Natural killer cell (primary cell): ENCODE results near the gene AP5S1. TPM values are rescaled to one million over a fixed set of nuclear protein-coding genes. Genes with fewer than 3 reads are reported as not detected.

Experiments used
- ATAC-seq, 3 donors: fragments of 150-1000 bp in 2 of 3; fragments of 200-7000 bp in 1 of 3; cut with Tn5 transposase; 1 replicate in 1 of 3; 2 replicates in 2 of 3; pipeline ENCODE4 v1.10.0; 2021; ENCODE audit warnings: mild to moderate bottlenecking in 2 of 3, moderate library complexity in 2 of 3
- DNase-seq, 2 donors: peaks; one replicate each; pipeline versions ENCODE4 v3.0.0 to v3.0.0-alpha.2; 2013 to 2021; ENCODE audit warnings: mixed read lengths in 1 of 2
- H3K27ac ChIP-seq: one replicate; pipeline ENCODE4 v1.5.1; 2013; ENCODE audit warnings: mild to moderate bottlenecking, low read length
- H3K27me3 ChIP-seq: one replicate; pipeline ENCODE4 v1.6.1; 2013; ENCODE audit warnings: low read length; ENCODE audit not compliant: control insufficient read depth, insufficient read depth
- H3K36me3 ChIP-seq: one replicate; pipeline ENCODE4 v1.6.1; 2013; ENCODE audit warnings: low read length; ENCODE audit not compliant: control insufficient read depth, insufficient read depth
- H3K4me1 ChIP-seq: one replicate; pipeline ENCODE4 v1.6.1; 2013; ENCODE audit warnings: low read length; ENCODE audit not compliant: control insufficient read depth, insufficient read depth
- H3K4me3 ChIP-seq: one replicate; pipeline ENCODE4 v1.5.1; 2013; ENCODE audit warnings: low read length
- H3K9me3 ChIP-seq: one replicate; pipeline ENCODE4 v1.6.1; 2013; ENCODE audit warnings: low read length; ENCODE audit not compliant: control insufficient read depth, insufficient read depth
- H3K27ac Mint-ChIP-seq, 2 donors: one replicate each; pipeline ENCODE4 v1.8.0; 2022; ENCODE audit warnings: mild to moderate bottlenecking in 2 of 2, mixed read lengths in 2 of 2, moderate library complexity in 1 of 2
- H3K27me3 Mint-ChIP-seq, 2 donors: one replicate each; pipeline ENCODE4 v1.8.0; 2022; ENCODE audit warnings: low read depth in 2 of 2, mixed read lengths in 2 of 2
- H3K36me3 Mint-ChIP-seq: one replicate; pipeline ENCODE4 v1.8.0; 2022; ENCODE audit warnings: mixed read lengths
- H3K4me1 Mint-ChIP-seq, 2 donors: one replicate each; pipeline ENCODE4 v1.8.0; 2022; ENCODE audit warnings: mixed read lengths in 2 of 2
- H3K4me3 Mint-ChIP-seq: one replicate; pipeline ENCODE4 v1.8.0; 2022; ENCODE audit warnings: mild to moderate bottlenecking, moderate library complexity, mixed read lengths
- H3K9me3 Mint-ChIP-seq, 2 donors: one replicate each; pipeline ENCODE4 v1.8.0; 2022; ENCODE audit warnings: mixed read lengths in 2 of 2
- CTCF ChIP-seq: fragments of 200-600 bp; IDR thresholded peaks from one replicate; pipeline ENCODE4 v1.8.0; 2022; ENCODE audit warnings: antibody characterized with exemption
- WGBS: methylation state at CpG from one replicate; pipeline ENCODE4 v1.1.7; 2013; ENCODE audit warnings: missing lambda C conversion rate; ENCODE audit not compliant: insufficient coverage; 5-methylcytosine and 5-hydroxymethylcytosine counted together
- intact Hi-C: fragments of 100-400 bp; cut with micrococcal nuclease; formaldehyde crosslinking; loops from one replicate; pipeline ENCODE4 v1.14.2; 2022
- total RNA-seq, 4 donors: library from RNA; stranded (reverse); fragments of 120-200 nt in 1 of 4; gene quantifications; one replicate each; pipeline versions ENCODE4 v1.2.3 to v1.2.4, GENCODE V29; 2013 to 2022

The AP5S1 gene
- total RNA-seq, 3 donors from 2014 or later (not counting 1 experiment from before 2014, with no cell fraction given): 7.9 to 12.3 (median 12.1) TPM

GRCh38 chr20:3777381-3777715 is 43.0 kb upstream of the AP5S1 start:
- no peak overlapping the region for H3K27ac ChIP-seq
- WGBS: 8% methylated on average over 16 of the region's 16 CpGs
- Mint-ChIP-seq H3K9me3 (no peaks in the 10 kb centered on the region), H3K4me3 (peak overlapping the region; percentile 85), H3K4me1 (peaks cover 26 to 48% of the 10 kb centered on the region in 2 donors), H3K36me3 (no peaks in the 10 kb centered on the region), H3K27me3 (no peaks in the 10 kb centered on the region), H3K27ac (peak overlapping the region in 1 of 2 donors; percentile 74)
- DNase-seq (peak in 1 of 2 donors; percentile 44), ATAC-seq (peak; percentile 30 to 54 (median 49))
- H3K36me3 ChIP-seq: no peaks in the 10 kb centered on the region
- peaks cover 32% of the 10 kb centered on the region for H3K4me1 ChIP-seq
- no peaks in the 10 kb centered on the region for H3K9me3 ChIP-seq
- H3K4me3 ChIP-seq: peak overlapping the region; percentile 35
- intact Hi-C loops: no loop called here
- TF ChIP-seq CTCF: no peak
- H3K27me3 ChIP-seq: peaks cover 15% of the 10 kb centered on the region

- H3K27me3 Mint-ChIP-seq: no peaks in the 10 kb centered on the region
- H3K36me3 Mint-ChIP-seq: no peaks in the 10 kb centered on the region
- H3K4me1 ChIP-seq: peaks cover 32% of the 10 kb centered on the region
- intact Hi-C loops: no loop called here
- peak; percentile 73 to 78 (median 74) for ATAC-seq
- peak overlapping the region; percentile 85 for H3K4me3 Mint-ChIP-seq
- H3K27ac ChIP-seq: no peak overlapping the region
- peak in 1 of 2 donors; percentile 56 for DNase-seq
- no peaks in the 10 kb centered on the region for H3K9me3 ChIP-seq
- 3% methylated on average over 70 of the region's 70 CpGs for WGBS
- peak overlapping the region; percentile 35 for H3K4me3 ChIP-seq
- H3K27ac Mint-ChIP-seq: peak overlapping the region in 1 of 2 donors; percentile 74
- no peaks in the 10 kb centered on the region for H3K9me3 Mint-ChIP-seq
- peaks cover 26 to 48% of the 10 kb centered on the region in 2 donors for H3K4me1 Mint-ChIP-seq
- peaks cover 15% of the 10 kb centered on the region for H3K27me3 ChIP-seq
- H3K36me3 ChIP-seq: no peaks in the 10 kb centered on the region
- TF ChIP-seq CTCF: no peak
These were observed 42.4 kb upstream of the AP5S1 start for GRCh38 chr20:3777716-3778629.

- Mint-ChIP-seq H3K4me1 (peaks cover 26 to 55% of the 10 kb centered on the region in 2 donors), H3K36me3 (no peaks in the 10 kb centered on the region), H3K27ac (peak overlapping the region in 1 of 2 donors; percentile 74), H3K4me3 (no peak overlapping the region), H3K9me3 (no peaks in the 10 kb centered on the region), H3K27me3 (no peaks in the 10 kb centered on the region)
- ATAC-seq: no peak
- DNase-seq: no peak
- Histone ChIP-seq H3K4me3 (no peak overlapping the region), H3K9me3 (no peaks in the 10 kb centered on the region), H3K27ac (no peak overlapping the region), H3K4me1 (peaks cover 32% of the 10 kb centered on the region), H3K36me3 (no peaks in the 10 kb centered on the region), H3K27me3 (peaks cover 15% of the 10 kb centered on the region)
- TF ChIP-seq CTCF: no peak
- WGBS: 41% methylated on average over 18 of the region's 18 CpGs
- intact Hi-C loops: no loop called here
These were observed 41.4 kb upstream of the AP5S1 start for GRCh38 chr20:3778976-3779375.
